Measurements from ENCODE around the gene TTBK1. TPM values are rescaled to one million over a fixed set of nuclear protein-coding genes. Genes with fewer than 3 reads are reported as not detected.

The TTBK1 gene
- polyA plus RNA-seq, 1 of the 3 experiments (the other 2 are of a cell fraction), result 0.94 TPM

GRCh38 chr6:43216200-43216599 is 27.1 kb upstream of the TTBK1 start:
- H4K20me1 ChIP-seq (ENCODE audit: insufficient read depth), result no peaks in the 10 kb centered on the region
- peaks cover 10 to 48% of the 10 kb centered on the region in 2 experiments for H3K36me3 ChIP-seq (replicated peaks in 1 of 2; ENCODE audit: control insufficient read depth in 1 of 2, insufficient read depth in 2 of 2, low read length in 1 of 2)
- no peaks in the 10 kb centered on the region for H3K27me3 ChIP-seq (ENCODE audit: insufficient read depth)
- H3K79me2 ChIP-seq (ENCODE audit: insufficient read depth), result no peaks in the 10 kb centered on the region
- H3F3A ChIP-seq (replicated peaks; ENCODE audit: insufficient read depth), result peaks cover 2% of the 10 kb centered on the region
- no peak overlapping the region for H2AFZ ChIP-seq (ENCODE audit: low read depth)
- WGBS (ENCODE audit: low lambda C conversion rate), result 93% methylated on average over 3 of the region's 12 CpGs
- ChIA-PET POLR2A (no interaction called here), CTCF (interaction anchor here (1.3 kb wide), 1 partner anchor 13 kb away, joined by 9 read pairs; the partner anchor contains the start of gene DNPH1)
- no peak overlapping the region for H3K4me2 ChIP-seq
- no peak overlapping the region for H3K4me3 ChIP-seq (ENCODE audit: low read depth in 2 of 2, low read length in 1 of 2)
- H3K27ac ChIP-seq (ENCODE audit: low read depth in 2 of 2, low read length in 1 of 2), result no peak overlapping the region
- TF ChIP-seq, protein P1, sequence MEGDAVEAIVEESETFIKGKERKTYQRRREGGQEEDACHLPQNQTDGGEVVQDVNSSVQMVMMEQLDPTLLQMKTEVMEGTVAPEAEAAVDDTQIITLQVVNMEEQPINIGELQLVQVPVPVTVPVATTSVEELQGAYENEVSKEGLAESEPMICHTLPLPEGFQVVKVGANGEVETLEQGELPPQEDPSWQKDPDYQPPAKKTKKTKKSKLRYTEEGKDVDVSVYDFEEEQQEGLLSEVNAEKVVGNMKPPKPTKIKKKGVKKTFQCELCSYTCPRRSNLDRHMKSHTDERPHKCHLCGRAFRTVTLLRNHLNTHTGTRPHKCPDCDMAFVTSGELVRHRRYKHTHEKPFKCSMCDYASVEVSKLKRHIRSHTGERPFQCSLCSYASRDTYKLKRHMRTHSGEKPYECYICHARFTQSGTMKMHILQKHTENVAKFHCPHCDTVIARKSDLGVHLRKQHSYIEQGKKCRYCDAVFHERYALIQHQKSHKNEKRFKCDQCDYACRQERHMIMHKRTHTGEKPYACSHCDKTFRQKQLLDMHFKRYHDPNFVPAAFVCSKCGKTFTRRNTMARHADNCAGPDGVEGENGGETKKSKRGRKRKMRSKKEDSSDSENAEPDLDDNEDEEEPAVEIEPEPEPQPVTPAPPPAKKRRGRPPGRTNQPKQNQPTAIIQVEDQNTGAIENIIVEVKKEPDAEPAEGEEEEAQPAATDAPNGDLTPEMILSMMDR (IDR thresholded peaks at IDR 0.05), result no peak
- TF ChIP-seq NRF1 (IDR thresholded peaks at IDR 0.05; ENCODE audit: low read depth, low read length) (no peak), RCOR1 (IDR thresholded peaks at IDR 0.05; ENCODE audit: low read length) (no peak), SMC3 (IDR thresholded peaks at IDR 0.05; ENCODE audit: low read depth, low read length) (no peak), GATA2 (CRISPR knock-in tag; IDR thresholded peaks at IDR 0.05) (no peak), MXI1 (IDR thresholded peaks at IDR 0.05; ENCODE audit: low read depth, low read length) (no peak), TAF1 (IDR thresholded peaks at IDR 0.05; ENCODE audit: borderline replicate concordance, low read depth, low read length) (no peak), RXRA (IDR thresholded peaks at IDR 0.05; ENCODE audit: borderline replicate concordance, low read depth) (no peak)
- H3K9me3 ChIP-seq, result no peaks in the 10 kb centered on the region
- DNase-seq, result no peak
- no peak overlapping the region for H3K9ac ChIP-seq
- peaks cover 0 to under 1% of the 10 kb centered on the region in 2 experiments; a peak in 1 of 4 replicates for H3K4me1 ChIP-seq (ENCODE audit: control insufficient read depth in 1 of 2, insufficient read depth in 2 of 2, low read depth in 1 of 2, low read length in 1 of 2)
- no peaks in the 10 kb centered on the region for H3K9me2 ChIP-seq

GRCh38 chr6:43217351-43217750 is 25.9 kb upstream of the TTBK1 start:
- Histone ChIP-seq H3K9me2 (no peaks in the 10 kb centered on the region), H3F3A (replicated peaks; ENCODE audit: insufficient read depth) (peaks cover 2% of the 10 kb centered on the region), H3K9ac (no peak overlapping the region), H3K9me3 (no peaks in the 10 kb centered on the region), H3K27me3 (ENCODE audit: insufficient read depth) (no peaks in the 10 kb centered on the region), H4K20me1 (ENCODE audit: insufficient read depth) (no peaks in the 10 kb centered on the region), H3K27ac (ENCODE audit: low read depth in 2 of 2, low read length in 1 of 2) (no peak overlapping the region), H2AFZ (ENCODE audit: low read depth) (no peak overlapping the region), H3K79me2 (ENCODE audit: insufficient read depth) (no peaks in the 10 kb centered on the region), H3K4me1 (ENCODE audit: control insufficient read depth in 1 of 2, insufficient read depth in 2 of 2, low read depth in 1 of 2, low read length in 1 of 2) (peaks cover 0 to 5% of the 10 kb centered on the region in 2 experiments; a peak in 1 of 4 replicates), H3K4me3 (ENCODE audit: low read depth in 2 of 2, low read length in 1 of 2) (no peak overlapping the region), H3K4me2 (no peak overlapping the region), H3K36me3 (replicated peaks in 1 of 2; ENCODE audit: control insufficient read depth in 1 of 2, insufficient read depth in 2 of 2, low read length in 1 of 2) (peaks cover 7 to 49% of the 10 kb centered on the region in 2 experiments)
- DNase-seq, result no peak
- WGBS (ENCODE audit: low lambda C conversion rate), result 99% methylated on average over 5 of the region's 5 CpGs
- TF ChIP-seq TEAD4 (IDR thresholded peaks at IDR 0.05; ENCODE audit: borderline replicate concordance, insufficient read depth), result no peak
- TF ChIP-seq FOSL2 (IDR thresholded peaks at IDR 0.05; ENCODE audit: borderline replicate concordance, low read depth), result no peak
- TF ChIP-seq, protein P2, sequence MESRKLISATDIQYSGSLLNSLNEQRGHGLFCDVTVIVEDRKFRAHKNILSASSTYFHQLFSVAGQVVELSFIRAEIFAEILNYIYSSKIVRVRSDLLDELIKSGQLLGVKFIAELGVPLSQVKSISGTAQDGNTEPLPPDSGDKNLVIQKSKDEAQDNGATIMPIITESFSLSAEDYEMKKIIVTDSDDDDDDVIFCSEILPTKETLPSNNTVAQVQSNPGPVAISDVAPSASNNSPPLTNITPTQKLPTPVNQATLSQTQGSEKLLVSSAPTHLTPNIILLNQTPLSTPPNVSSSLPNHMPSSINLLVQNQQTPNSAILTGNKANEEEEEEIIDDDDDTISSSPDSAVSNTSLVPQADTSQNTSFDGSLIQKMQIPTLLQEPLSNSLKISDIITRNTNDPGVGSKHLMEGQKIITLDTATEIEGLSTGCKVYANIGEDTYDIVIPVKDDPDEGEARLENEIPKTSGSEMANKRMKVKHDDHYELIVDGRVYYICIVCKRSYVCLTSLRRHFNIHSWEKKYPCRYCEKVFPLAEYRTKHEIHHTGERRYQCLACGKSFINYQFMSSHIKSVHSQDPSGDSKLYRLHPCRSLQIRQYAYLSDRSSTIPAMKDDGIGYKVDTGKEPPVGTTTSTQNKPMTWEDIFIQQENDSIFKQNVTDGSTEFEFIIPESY (IDR thresholded peaks at IDR 0.05; ENCODE audit: borderline replicate concordance, low read depth), result no peak
- TF ChIP-seq, protein P3, sequence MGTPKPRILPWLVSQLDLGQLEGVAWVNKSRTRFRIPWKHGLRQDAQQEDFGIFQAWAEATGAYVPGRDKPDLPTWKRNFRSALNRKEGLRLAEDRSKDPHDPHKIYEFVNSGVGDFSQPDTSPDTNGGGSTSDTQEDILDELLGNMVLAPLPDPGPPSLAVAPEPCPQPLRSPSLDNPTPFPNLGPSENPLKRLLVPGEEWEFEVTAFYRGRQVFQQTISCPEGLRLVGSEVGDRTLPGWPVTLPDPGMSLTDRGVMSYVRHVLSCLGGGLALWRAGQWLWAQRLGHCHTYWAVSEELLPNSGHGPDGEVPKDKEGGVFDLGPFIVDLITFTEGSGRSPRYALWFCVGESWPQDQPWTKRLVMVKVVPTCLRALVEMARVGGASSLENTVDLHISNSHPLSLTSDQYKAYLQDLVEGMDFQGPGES (IDR thresholded peaks at IDR 0.05; ENCODE audit: low read depth, low read length), result no peak
- TF ChIP-seq RCOR1 (IDR thresholded peaks at IDR 0.05; ENCODE audit: low read length), result no peak
- TF ChIP-seq JUND (IDR thresholded peaks at IDR 0.05), result no peak
- TF ChIP-seq EZH2phosphoT487 (IDR thresholded peaks at IDR 0.05; ENCODE audit: borderline replicate concordance, low read depth), result no peak
- TF ChIP-seq MXI1 (IDR thresholded peaks at IDR 0.05; ENCODE audit: low read depth, low read length), result no peak
- TF ChIP-seq CHD2 (IDR thresholded peaks at IDR 0.05; ENCODE audit: low read length, partially characterized antibody), result no peak
- no peak for TF ChIP-seq NRF1 (IDR thresholded peaks at IDR 0.05; ENCODE audit: low read depth, low read length)
- ChIA-PET CTCF (interaction anchor here (2.0 kb wide), 1 partner anchor 12 kb away, joined by 11 read pairs; the partner anchor contains the start of gene DNPH1), POLR2A (no interaction called here)
